Measurements from ENCODE around the gene IL17RB.

IL17RB gene

DNA sequence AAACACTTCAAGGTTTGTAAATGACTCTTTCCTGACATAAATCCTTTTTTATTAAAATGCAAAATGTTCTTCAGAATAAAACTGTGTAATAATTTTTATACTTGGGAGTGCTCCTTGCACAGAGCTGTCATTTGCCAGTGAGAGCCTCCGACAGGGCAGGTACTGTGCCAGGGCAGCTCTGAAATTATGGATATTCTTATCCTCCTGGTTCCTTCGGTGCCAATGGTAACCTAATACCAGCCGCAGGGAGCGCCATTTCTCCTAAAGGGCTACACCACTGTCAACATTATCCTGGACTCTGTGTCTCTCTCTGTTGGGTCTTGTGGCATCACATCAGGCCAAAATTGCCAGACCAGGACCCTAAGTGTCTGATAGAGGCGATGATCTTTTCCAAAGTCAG, 33.1 kb upstream of the IL17RB start:
- no peak for DNase-seq

- DNase-seq, result no peak
Observed at GRCh38 chr3:53813876-53814275, 32.5 kb upstream of the IL17RB start.

DNA sequence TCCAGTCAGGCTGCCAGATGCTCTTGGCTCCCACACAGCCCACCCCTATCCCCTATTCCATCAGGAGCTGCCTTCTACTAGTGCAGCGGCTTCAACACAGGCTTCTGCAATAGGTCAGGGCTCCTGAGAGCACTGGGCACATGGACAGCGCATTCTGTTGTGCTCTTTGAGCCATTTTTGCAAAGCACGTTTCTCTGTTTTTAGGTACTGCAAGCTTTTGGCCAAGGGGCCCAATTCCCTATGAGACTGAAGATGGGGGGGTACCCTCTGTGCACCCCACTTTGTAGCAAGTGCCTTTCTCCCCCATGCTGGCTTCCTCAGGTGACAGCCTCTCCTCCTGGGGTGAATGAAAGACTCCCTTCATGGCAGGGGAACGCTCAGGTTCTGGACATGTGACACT, 31.3 kb upstream of the IL17RB start:
- no peak for DNase-seq

DNA sequence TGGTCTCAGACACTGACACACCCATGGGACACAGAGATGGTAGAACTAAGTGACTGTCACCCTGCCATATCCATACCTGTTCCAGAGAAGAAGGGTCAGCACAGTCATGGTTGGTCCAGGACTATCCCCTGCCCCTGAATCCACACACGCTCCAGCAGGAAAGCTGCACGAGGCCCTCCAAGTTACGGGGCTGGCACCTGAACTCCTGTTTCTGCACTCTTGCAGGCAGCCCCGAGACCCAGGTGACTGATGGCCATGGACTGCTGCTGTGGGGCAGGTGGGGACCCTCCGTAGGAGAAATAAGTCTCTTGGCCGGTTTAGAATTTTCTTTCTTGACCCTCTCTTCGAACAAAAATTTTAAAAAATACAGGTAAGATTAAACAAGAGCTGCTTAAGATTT, 30.7 kb upstream of the IL17RB start:
- no peak for DNase-seq

DNA sequence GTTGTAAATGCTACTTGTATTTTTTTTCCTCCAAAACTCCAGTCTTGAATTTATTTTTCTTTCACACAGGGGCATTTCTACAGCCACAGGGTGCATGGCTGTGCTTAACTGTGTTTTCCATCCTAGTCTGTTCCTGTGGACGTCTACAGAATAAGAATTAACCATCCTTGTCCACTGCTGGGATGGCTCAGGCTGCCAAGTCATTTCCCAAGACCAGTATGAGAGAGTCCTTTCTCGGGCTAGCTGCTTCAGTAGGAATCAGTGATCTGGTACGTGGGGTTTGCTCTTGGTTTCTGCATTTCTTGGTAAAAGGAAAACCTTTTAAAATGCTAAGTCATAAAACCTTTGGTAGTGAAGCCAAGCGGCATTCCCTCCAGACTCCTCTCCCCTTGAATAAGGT, 29.9 kb upstream of the IL17RB start:
- DNase-seq, result no peak

GRCh38 chr3:53817211-53817610, 29.2 kb upstream of the IL17RB start:
- no peak for DNase-seq

GRCh38 chr3:53817809-53818208, 28.6 kb upstream of the IL17RB start:
- DNase-seq, result no peak

DNA sequence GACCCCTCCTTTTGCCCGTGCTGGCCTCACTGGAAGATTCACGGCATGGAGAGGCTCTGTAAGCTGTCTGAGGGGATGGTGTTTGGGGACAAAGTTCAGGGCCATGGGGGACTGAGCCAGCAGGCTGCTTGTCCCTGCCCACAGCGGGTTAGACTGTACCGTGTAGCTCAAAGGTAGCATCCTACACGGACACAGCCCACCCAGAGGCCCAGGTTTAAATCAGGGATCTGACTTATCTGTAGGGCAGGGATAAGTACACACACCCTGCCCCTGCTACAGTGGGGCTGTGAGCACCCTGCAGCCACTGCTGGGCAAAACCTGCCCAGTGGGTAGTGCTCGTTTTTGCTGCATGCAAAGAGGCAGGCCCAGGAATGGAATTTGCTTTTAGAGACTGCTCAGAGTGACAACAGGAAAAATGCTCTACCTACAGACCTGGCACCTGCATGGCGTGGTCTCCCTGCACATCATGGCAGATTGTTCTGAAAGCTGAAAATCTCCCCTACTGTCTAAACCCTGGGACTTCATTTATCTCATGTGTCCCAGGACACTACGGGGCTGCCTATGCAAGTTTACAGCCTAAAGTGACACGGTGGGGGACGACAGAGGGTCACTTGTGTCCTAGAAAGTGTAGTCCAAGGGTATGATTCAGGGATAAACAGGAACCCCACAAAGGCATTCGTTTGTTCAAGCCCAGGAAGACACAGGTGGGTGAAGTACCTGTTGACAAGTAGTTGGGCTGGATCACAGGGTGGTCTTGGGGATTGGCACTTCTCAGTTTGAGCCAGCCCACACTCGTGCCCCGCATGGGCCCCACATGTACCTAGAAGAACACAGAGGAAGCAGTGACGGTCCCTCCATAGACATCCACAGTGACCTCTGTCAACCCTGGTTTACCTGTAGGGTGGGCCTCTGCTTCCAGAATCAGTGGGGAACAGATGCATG, 27.9 kb upstream of the IL17RB start:
- no peak for DNase-seq

DNA sequence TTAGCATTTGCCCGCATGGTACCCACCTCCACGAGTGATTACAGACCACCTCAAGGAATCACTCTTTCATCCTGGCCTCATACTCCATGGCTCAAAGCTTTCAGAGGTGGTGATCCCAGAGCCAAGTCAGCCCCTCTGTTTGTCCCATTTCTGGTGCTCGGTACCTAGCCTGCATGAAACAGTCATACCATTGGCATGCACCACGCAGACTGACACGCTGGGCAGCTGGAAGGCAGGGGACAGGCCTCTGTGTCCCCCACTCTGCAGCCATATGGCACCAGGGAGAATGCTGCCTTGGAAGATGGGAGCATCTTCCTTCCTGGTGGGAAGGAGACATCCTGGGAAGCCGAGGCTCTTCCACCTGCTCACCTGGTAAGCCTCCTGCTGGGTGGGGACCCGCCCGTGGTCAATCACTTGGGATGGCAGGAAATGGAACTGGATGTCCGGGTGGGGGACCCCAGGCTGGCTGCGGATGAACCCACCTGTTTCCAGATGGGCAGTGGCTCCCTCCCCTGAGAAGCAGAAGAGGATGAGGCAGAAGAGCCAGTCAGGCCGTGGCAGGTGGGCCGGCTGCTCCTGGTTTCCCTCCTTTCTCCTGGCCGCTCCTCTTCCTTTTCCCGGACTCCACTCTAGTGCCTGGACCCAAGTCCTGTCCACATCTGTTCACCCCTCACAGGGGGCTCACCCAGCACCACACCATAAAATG, 27.1 kb upstream of the IL17RB start:
- DNase-seq, result no peak

DNA sequence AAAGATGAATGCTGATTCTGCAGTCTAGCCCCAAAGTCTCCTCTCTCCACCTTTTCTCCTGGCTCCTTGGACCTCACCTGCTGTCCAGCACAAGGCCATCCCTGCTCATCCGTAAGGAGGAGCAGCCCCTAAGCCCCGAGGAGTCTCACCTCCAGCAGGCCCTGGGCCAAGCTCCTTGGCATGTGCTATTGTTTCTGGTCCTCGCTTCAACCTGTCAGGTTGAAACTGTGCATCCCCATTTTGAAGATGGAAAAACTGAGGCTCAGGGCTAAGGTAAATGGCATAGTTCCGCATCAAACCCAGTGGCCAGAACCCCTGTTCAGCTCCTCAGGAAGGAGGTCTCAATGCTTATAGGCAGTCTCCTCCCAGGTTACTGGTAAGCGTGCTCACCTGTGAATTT, 26.3 kb upstream of the IL17RB start:
- DNase-seq, result no peak

DNA sequence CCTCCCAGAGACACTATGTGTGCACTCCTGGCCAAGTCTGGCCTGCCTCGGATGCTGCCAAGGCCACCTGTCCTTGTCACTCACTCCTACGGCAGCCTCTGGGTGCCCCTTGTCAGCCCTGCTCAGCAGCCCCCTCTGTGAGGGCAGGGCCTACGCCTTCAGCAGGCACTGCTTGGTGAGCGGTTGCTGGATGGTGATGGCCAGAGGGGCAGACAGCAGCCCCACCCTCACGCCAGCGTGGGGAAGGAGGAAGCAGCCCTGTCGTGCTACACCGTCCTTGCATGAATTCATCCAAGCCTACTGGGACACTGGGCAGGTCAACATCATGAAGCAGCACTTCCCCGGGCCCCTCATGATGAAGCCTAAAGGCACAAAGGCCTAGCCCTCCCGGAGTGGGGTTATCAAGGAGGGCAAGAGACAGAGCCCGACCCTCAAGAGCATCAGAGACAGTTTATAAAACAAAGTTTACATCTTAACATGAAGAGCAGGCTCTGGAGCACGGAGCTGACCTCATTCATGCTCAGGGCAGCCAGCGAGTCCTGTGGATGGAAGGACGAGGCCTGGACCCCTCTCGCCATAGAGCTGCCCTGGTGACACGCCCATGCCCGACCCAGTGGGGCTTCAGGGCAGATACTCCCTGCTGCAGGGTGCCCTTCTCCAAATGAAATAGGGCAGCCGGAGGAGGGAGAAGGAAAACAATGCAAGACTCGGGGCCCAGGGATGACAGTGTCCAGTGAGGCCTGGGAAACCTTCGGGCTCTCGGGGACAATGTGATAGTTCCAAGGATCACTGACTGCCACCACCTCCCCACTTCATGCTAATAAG, 25.4 kb upstream of the IL17RB start:
- DNase-seq, result no peak

GRCh38 chr3:53821631-53822121, 24.7 kb upstream of the IL17RB start:
- DNase-seq, result no peak

DNA sequence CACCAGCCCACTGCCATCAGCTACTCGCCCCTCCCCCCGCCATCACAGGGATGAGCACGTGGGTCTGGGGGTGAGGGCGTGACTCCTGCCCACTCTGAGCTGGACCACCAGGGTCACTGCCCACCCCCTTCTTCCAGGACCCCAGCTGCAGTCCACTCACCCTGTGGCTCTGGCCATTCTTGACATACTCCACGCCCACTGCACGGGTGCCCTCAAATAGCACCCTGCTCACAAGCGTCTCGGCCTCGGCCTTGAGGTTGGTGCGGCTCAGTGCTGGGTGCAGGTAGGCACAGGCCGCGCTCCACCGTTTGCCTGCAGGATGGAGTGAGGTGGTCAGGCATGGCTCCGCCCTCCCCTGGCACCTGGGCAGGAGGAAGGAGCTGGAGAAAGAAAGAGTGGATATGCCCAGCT, 24.0 kb upstream of the IL17RB start:
- no peak for DNase-seq

- DNase-seq, result no peak
Observed at GRCh38 chr3:53823026-53823955, 23.1 kb upstream of the IL17RB start.

DNA sequence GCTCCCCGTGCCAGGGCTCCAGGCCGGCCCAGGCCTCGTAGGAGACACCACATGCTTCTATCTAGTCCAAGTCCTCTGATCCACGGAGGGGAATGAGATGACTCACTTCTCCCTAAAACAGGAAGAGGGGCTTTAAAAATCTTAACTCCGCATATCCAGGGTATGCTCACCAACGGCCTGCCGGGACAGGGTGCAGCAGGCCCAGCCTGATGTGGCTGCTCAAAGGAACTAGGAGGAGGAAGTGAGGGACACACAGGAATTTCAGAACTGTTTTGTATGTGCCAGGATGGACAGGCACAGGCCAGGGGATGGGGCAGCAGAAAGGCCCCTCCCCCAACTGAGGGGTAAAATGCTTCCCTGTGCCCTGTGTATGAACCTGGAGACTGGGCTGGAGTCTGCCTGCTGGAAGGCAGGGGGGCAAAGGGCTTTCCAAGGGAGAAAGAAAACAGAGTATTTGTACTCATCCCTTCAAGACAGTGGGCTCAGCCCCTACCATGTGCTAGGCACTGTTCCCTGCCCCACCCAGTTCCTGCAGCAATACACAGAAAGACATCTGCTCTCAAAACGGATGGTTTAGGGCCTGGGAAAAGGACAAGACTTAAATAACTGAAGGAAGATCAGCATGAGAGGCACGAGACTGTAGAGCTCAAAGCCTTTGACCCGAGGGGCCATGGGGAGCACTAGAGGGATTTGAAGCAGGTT, 22.3 kb upstream of the IL17RB start:
- no peak for DNase-seq

DNA sequence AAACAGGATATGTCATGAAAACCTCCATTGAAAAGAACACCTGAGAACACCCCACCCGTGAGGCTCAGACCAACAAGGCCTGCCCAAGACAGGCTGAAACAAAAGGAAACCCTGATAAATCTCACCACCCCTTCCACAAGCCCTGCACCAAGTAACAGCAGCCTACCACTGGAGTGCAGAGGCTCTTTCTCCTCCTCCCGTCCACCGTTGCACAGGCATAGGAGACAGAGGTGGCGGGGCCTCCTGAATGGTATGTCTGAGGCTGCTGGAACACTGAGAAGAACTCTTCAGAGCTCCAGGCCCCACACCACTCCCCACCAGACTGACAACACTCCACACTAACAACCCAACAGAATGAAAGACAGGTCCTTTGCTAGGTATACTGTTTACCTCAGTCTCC, 21.6 kb upstream of the IL17RB start:
- DNase-seq, result no peak

GRCh38 chr3:53826048-53826447, 20.3 kb upstream of the IL17RB start:
- DNase-seq, result no peak

DNA sequence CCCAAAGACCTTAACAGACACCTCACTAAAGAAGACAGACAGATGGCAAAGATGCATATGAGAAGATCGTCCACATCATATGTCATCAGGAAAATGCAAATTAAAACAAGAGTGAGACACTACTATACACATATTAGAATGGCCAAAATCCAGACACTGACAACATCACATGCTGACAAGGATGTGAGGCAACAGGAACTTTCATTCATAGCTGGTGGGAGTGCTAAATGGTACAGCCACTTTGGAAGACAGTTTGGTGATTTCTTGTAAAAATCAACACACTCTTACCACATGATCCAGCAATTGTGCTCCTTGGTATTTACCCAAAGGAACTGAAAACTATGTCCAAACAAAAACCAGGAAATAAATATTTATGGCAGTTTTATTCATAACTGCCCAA, 17.8 kb upstream of the IL17RB start:
- no peak for DNase-seq

- DNase-seq, result no peak
Observed at GRCh38 chr3:53829605-53830004, 16.8 kb upstream of the IL17RB start.

- no peak for DNase-seq
Observed at GRCh38 chr3:53830944-53831343, 15.4 kb upstream of the IL17RB start.

DNA sequence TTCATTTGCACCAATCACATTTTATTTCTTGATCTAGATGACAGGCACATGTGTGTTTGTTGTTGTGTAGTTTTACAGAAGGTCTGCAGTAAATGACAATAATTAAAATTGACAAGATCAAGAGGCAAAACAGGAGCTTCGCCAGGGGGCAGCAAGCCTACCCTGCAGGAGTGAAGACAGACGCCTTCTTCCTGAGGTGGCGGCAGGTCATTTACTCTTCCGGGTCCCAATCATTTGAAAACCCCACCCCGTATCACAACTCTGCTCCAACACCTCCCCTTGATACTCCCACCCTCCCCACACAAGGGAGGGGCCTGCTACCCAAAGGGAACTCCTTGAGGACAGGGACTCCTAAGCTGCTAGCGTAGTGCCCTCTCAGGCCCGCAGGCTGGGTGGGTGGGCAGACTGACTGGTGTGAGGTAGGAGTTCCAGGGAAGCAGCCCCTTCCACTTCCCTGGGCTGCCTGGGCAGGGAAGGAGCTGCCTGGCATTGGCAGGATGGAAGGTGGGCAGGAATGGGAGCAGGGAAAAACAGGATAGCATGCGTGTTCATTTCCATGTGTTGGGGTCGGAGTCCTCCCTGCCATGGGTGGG, 13.2 kb upstream of the IL17RB start:
- no peak for DNase-seq

Data from NCI-H146 (cell line).